Type B pancreatic cell (in vitro differentiated cells): ENCODE measurements around the gene ALS2CL. TPM values are rescaled to one million over a fixed set of nuclear protein-coding genes. Genes with fewer than 3 reads are reported as not detected.
A peak's percentile ranks its signal among the peaks of the same experiment; 100 is the strongest.
"Not testable (repeated sequence)": the region's sequence is repeated elsewhere in the genome, so short reads cannot be mapped to it uniquely, and the experiment has no call there.

Experiments
- DNase-seq: peaks from one replicate; pipeline ENCODE4 v3.0.0; 2021; ENCODE audit warnings: mixed read lengths; ENCODE audit not compliant: unreplicated experiment; ENCODE audit errors: extremely low spot score
- H3K27ac Mint-ChIP-seq: 2 replicates; pipeline ENCODE4 v1.8.0; 2021; ENCODE audit warnings: mild to moderate bottlenecking, mixed read lengths
- H3K27me3 Mint-ChIP-seq: 2 replicates; pipeline ENCODE4 v1.8.0; 2021; ENCODE audit warnings: mixed read lengths
- H3K36me3 Mint-ChIP-seq: 2 replicates; pipeline ENCODE4 v1.8.0; 2021; ENCODE audit warnings: mixed read lengths
- H3K4me1 Mint-ChIP-seq: one replicate; pipeline ENCODE4 v1.8.0; 2021; ENCODE audit warnings: mixed read lengths; ENCODE audit not compliant: unreplicated experiment
- H3K4me3 Mint-ChIP-seq: 2 replicates; pipeline ENCODE4 v1.8.0; 2021; ENCODE audit warnings: mild to moderate bottlenecking, mixed read lengths
- H3K9me3 Mint-ChIP-seq: 2 replicates; pipeline ENCODE4 v1.8.0; 2021; ENCODE audit warnings: mixed read lengths
- long read RNA-seq: library from polyadenylated mRNA; unstranded; transcript quantifications from one replicate; pipeline ENCODE4 v2.0.0, GENCODE V29; 2020
- total RNA-seq: library from RNA; stranded (reverse); gene quantifications from 2 replicates; pipeline ENCODE4 v1.2.1, GENCODE V29; 2021; ENCODE audit warnings: low replicate concordance
- TF ChIP-seq, protein P1 (sequence below): fragments of 200-600 bp; sonication (generic); conservative IDR thresholded peaks from 2 replicates; pipeline ENCODE4 v1.5.0; 2021; ENCODE audit warnings: antibody characterized with exemption, mild to moderate bottlenecking

ALS2CL gene, protein sequence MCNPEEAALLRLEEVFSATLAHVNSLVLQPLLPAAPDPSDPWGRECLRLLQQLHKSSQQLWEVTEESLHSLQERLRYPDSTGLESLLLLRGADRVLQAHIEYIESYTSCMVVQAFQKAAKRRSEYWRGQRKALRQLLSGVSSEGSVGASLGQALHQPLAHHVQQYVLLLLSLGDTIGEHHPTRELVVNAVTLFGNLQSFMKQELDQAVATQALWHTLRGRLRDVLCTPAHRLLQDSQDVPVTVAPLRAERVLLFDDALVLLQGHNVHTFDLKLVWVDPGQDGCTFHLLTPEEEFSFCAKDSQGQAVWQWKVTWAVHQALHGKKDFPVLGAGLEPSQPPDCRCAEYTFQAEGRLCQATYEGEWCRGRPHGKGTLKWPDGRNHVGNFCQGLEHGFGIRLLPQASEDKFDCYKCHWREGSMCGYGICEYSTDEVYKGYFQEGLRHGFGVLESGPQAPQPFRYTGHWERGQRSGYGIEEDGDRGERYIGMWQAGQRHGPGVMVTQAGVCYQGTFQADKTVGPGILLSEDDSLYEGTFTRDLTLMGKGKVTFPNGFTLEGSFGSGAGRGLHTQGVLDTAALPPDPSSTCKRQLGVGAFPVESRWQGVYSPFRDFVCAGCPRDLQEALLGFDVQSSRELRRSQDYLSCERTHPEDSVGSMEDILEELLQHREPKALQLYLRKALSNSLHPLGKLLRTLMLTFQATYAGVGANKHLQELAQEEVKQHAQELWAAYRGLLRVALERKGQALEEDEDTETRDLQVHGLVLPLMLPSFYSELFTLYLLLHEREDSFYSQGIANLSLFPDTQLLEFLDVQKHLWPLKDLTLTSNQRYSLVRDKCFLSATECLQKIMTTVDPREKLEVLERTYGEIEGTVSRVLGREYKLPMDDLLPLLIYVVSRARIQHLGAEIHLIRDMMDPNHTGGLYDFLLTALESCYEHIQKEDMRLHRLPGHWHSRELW
- total RNA-seq = 31.7 and 70.8 TPM in 2 replicates
- long read RNA-seq, full-length matches to known transcripts = 6 of 24 reads
- long read RNA-seq, partial matches to known transcripts = 8 of 24 reads
- long read RNA-seq, other reads (novel, unspliced or antisense) = 10 of 24 reads

DNA sequence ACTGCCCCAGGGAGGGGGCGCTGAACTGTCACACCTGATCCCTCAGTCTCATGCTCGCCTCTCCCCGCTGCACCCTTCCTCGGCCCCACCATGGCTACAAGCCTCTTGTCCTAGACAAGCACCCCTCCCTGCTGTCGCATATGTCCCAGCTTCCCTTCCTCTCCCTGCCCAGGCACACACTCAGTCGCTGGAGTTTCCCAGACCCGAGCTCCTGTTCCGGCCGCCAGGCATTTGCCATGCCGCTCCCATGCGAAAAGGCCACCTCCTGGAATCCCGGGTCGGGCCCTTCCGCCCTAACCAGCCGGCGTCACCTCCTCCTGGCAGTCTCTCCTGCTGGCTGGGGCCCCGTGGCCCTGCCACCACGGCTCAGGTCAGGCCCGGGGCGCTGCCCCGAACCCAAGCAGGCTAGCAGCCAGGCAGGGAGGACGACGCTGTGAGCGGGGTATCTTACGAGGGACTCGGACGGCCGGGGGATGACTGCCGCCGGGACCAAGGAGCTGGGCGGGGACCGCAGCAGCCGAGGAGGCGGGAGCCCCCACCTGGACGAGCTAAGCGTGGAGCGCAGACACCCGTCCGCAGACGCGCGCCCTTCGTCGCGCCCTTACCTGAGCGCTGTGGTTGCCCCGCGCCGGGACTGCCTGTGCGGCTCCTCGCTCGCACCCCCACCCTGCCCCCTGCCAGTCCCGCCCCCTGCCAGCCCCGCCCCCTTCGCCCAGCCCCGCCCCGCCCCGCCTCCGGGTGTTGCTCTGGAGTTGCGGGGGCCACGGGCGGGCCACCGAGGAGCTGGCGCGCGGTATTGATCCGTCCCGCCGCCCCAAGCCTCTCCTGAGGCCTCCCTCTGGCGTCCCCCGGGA, at the start of gene ALS2CL:
ALS2CL (minus strand) TSS at position 642 of the 854 bp plus-strand sequence. CDS start 4,239 bp downstream, outside the sequence.
- Mint-ChIP-seq H3K4me1 (peaks cover 5% of the 10 kb centered on the region), H3K36me3 (no peaks in the 10 kb centered on the region), H3K27ac (peak within 1 kb of the TSS; percentile 98), H3K27me3 (peaks cover 6% of the 10 kb centered on the region), H3K9me3 (no peaks in the 10 kb centered on the region), H3K4me3 (peak within 1 kb of the TSS; percentile 90)
- DNase-seq = peak; percentile 77
- TF ChIP-seq, protein P1, sequence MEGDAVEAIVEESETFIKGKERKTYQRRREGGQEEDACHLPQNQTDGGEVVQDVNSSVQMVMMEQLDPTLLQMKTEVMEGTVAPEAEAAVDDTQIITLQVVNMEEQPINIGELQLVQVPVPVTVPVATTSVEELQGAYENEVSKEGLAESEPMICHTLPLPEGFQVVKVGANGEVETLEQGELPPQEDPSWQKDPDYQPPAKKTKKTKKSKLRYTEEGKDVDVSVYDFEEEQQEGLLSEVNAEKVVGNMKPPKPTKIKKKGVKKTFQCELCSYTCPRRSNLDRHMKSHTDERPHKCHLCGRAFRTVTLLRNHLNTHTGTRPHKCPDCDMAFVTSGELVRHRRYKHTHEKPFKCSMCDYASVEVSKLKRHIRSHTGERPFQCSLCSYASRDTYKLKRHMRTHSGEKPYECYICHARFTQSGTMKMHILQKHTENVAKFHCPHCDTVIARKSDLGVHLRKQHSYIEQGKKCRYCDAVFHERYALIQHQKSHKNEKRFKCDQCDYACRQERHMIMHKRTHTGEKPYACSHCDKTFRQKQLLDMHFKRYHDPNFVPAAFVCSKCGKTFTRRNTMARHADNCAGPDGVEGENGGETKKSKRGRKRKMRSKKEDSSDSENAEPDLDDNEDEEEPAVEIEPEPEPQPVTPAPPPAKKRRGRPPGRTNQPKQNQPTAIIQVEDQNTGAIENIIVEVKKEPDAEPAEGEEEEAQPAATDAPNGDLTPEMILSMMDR = no peak

DNA sequence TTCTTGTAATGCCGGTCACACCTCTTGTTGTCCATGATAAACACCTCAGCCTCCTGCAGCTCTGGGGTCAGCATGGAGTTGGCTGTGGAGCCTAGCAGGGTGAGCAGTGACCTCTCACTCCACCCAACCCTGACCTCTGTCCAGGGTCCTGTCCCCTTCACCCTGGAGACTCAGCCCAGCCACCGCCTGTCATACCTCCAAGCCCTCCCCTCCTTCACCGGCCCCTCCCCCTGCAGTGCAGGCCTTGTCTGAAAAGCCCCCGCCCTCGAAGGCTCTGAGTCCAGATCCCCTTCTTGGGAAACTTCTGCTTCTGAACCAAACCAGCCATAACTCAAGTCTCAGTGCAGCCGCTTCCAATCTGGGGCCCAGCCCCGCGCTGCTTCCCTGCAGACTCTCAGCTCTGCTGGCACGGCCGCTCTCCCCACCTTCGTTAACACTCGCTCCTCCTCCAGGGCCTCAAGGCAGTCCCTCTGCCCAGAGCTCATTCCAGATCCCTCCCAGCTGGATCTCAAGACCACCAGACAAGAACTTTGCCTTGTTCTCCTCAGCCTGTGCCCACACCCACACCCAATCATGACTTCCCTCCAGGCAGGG, 49.6 kb upstream of the ALS2CL start:
- Mint-ChIP-seq H3K27ac (no peak overlapping the region), H3K4me1 (no peaks in the 10 kb centered on the region), H3K36me3 (no peaks in the 10 kb centered on the region), H3K27me3 (no peaks in the 10 kb centered on the region), H3K9me3 (no peaks in the 10 kb centered on the region), H3K4me3 (no peak overlapping the region)
- TF ChIP-seq, protein P1 = no peak
- no peak for DNase-seq

DNA sequence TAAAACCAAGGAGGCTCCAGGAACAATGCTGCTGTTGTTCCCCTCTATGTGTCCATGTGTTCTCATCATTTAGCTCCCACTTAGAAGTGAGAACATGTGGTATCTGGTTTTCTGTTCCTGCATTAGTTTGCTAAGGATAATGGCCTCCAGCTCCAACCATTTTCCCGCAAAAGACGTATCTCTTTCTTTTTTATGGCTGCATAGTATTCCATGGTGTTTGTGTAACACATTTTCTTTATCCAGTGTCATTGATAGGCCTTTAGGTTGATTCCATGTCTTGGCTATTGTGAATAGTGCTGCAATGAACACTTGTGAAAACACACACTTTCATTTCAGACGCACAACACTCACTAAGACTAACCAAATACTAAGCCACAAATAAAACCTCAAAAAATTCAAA, 46.1 kb upstream of the ALS2CL start:
- H3K4me1 Mint-ChIP-seq, H3K36me3 Mint-ChIP-seq, H3K27me3 Mint-ChIP-seq, H3K9me3 Mint-ChIP-seq, DNase-seq, H3K27ac Mint-ChIP-seq, H3K4me3 Mint-ChIP-seq: not testable (repeated sequence)

DNA sequence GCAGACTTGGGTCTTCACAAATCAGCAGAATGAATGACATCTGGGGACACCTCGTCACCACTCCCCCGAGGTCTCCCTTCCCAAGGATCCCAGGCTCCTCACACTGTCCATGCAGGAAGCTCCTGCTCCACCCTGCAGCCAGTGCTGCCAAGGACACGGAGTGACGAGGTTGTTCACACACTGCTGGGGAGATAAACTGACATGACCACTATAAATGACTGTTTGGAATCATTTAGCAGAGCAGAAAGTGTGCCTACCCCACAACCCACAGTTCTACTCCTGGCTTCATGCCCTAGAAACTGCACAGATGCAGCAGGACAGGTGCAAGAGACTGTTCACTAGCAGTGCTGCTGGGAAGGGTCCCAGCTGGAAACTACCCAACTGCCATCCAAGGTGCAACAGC, 43.9 kb upstream of the ALS2CL start:
- peak; percentile 34 for DNase-seq
- Mint-ChIP-seq H3K36me3 (no peaks in the 10 kb centered on the region), H3K27ac (no peak overlapping the region), H3K4me3 (no peak overlapping the region), H3K9me3 (no peaks in the 10 kb centered on the region), H3K4me1 (no peaks in the 10 kb centered on the region), H3K27me3 (no peaks in the 10 kb centered on the region)
- TF ChIP-seq, protein P1 = no peak

DNA sequence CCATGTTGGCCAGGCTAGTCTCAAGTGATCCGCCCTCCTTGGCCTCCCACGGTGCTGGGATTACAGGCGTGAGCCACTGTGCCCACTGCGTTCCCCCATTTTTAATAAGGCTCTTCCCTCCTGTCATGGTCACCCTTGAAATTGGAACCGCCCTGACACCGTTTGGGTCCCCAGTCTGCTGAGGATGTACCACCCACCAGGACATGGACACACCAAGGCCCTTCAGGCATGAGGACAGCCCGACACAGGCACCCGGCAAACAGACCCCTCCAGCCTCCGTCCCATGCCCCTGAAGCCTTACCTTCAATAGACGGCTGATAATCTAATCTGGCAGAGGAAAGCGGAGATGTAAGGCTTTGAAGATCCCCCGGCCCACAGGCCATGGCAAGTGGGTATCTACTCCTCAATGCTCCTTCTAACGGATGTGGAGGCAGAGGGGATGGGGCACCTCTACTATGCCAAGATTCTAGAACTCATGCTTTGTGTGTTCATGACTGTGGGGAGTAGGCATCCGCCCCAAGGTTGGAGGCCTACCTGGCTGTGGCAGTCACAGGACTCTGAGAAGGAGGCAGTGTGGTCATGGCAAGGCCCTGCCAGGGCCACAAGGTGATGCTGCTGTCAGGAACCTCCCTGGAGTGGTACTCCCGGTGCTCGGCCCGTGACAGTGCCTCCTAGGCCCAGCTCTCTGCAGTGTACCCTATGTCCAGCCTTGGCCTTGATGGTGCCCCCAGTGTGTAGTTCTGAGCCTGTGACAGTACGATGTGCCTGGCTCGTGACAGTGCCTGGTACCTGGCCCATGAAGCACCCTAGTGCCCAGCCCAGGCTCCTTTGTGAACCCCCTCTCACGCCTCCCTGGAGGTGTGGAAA, 42.8 kb upstream of the ALS2CL start:
- TF ChIP-seq, protein P1 = no peak
- no peak overlapping the region for H3K4me3 Mint-ChIP-seq
- H3K36me3 Mint-ChIP-seq = no peaks in the 10 kb centered on the region
- H3K9me3 Mint-ChIP-seq = no peaks in the 10 kb centered on the region
- peak; percentile 60 for DNase-seq
- H3K27me3 Mint-ChIP-seq = no peaks in the 10 kb centered on the region
- H3K4me1 Mint-ChIP-seq = no peaks in the 10 kb centered on the region
- no peak overlapping the region for H3K27ac Mint-ChIP-seq
